Measurements from ENCODE around the gene TACC3. TPM values are rescaled to one million over a fixed set of nuclear protein-coding genes. Genes with fewer than 3 reads are reported as not detected.

TACC3 gene
- total RNA-seq, 6 experiments from 2014 or later = 44.2 to 95.3 (median 93.3) TPM

DNA sequence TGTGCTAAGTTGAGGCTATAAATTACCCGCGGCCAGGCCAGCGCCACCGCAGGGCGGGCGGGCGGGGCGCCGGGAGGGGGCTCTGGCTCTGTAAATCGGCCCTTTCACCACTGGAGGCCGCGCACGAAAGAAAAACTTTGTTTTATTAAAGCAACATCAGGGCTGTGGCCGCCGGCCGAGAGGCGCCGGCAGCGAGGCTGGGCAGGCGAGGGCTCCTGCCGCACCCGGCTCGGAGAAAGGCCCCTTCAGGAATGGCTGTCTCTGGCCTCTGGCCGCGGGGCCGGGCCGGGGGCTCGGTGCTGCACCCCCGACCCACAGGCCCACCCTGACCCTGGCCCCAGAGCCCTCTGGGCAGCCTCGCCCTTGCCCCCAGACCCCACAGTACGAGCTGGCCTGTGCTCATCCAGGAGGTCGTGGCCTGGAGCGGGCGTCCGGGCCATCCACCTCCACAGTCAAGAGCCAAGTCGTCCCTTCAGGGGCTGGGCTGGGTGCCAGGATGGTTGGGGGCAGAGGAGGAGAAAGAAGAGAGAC is 42.3 kb downstream of the TACC3 start:
- Mint-ChIP-seq H3K27ac (no peak overlapping the region), H3K27me3 (ENCODE audit: insufficient read depth) (peaks cover 3% of the 10 kb centered on the region; the same call in 1 of the 2 replicates), H3K4me1 (ENCODE audit: low read depth) (no peaks in the 10 kb centered on the region), H3K36me3 (ENCODE audit: low read depth) (no peaks in the 10 kb centered on the region), H3K4me3 (no peak overlapping the region), H3K9me3 (no peaks in the 10 kb centered on the region)
- peak; percentile 31 for DNase-seq
- TF ChIP-seq, protein P1, sequence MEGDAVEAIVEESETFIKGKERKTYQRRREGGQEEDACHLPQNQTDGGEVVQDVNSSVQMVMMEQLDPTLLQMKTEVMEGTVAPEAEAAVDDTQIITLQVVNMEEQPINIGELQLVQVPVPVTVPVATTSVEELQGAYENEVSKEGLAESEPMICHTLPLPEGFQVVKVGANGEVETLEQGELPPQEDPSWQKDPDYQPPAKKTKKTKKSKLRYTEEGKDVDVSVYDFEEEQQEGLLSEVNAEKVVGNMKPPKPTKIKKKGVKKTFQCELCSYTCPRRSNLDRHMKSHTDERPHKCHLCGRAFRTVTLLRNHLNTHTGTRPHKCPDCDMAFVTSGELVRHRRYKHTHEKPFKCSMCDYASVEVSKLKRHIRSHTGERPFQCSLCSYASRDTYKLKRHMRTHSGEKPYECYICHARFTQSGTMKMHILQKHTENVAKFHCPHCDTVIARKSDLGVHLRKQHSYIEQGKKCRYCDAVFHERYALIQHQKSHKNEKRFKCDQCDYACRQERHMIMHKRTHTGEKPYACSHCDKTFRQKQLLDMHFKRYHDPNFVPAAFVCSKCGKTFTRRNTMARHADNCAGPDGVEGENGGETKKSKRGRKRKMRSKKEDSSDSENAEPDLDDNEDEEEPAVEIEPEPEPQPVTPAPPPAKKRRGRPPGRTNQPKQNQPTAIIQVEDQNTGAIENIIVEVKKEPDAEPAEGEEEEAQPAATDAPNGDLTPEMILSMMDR (IDR thresholded peaks at IDR 0.05) = peak; percentile 66

DNA sequence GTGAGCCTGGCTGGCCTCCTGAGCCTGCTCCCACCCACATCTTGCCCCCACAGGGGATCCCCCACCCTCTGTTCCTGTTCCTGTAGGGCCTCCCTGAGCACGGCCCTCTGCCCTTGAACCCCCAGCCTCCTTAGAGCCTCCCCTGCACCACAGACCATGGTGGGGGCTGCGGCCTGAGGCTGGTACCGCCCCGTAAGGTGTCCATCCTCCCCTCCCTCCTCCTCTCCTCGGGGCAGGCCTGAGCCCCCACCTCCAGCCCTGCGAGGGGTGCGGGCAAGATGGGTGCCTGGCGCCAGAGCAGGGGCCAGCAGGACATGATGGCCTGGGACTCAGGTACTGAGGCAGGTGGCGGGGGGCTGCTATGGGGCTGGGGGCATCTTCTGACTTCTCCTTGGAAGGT is 43.3 kb downstream of the TACC3 start:
- no peaks in the 10 kb centered on the region for H3K9me3 Mint-ChIP-seq
- no peaks in the 10 kb centered on the region for H3K4me1 Mint-ChIP-seq (ENCODE audit: low read depth)

DNA sequence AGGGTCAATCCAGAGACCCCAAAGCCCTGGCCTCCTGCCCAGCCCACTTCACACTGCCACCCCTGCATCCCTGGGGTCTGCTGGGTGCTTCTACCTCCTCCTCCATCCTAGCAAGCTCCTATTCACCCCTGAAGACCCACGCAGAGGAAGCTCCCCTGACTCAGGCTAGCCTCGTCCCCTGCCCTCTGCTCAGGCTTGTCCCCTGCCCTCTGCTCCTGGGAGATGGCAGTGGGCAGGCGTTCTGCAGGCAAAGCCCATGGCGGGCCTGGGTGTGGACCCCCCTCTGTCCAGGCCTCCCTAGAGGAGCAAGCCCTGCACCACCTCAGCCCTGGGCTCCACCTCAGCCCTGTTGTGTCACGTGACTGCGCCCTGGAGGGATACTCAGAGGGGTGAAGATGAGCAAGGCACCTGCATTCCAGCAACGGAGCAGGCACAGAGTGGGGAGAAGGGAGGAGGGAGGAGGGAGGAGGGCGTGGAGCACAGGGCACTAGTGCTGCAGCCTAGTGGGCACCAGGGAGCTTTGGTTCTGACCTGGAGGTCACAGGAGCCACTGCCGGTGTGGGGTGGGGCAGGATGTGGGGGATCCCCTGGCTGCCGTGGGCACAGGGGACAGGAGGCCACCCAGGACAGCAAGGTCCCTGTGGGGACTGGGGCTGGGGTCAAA is 44.2 kb downstream of the TACC3 start:
- no peak overlapping the region for H3K4me3 Mint-ChIP-seq
- no peaks in the 10 kb centered on the region for H3K36me3 Mint-ChIP-seq (ENCODE audit: low read depth)
- no peaks in the 10 kb centered on the region for H3K9me3 Mint-ChIP-seq
- no peaks in the 10 kb centered on the region for H3K4me1 Mint-ChIP-seq (ENCODE audit: low read depth)
- DNase-seq = no peak
- no peak overlapping the region for H3K27ac Mint-ChIP-seq
- TF ChIP-seq, protein P1 (IDR thresholded peaks at IDR 0.05) = no peak
- peaks cover 3% of the 10 kb centered on the region; the same call in 1 of the 2 replicates for H3K27me3 Mint-ChIP-seq (ENCODE audit: insufficient read depth)

More for the DNA sequence above, 43.3 kb downstream of the TACC3 start:
- TF ChIP-seq, protein P1 (IDR thresholded peaks at IDR 0.05) = no peak
- Mint-ChIP-seq H3K4me3 (no peak overlapping the region), H3K27ac (no peak overlapping the region), H3K27me3 (ENCODE audit: insufficient read depth) (peaks cover 3% of the 10 kb centered on the region; the same call in 1 of the 2 replicates), H3K36me3 (ENCODE audit: low read depth) (no peaks in the 10 kb centered on the region)
- no peak for DNase-seq

DNA sequence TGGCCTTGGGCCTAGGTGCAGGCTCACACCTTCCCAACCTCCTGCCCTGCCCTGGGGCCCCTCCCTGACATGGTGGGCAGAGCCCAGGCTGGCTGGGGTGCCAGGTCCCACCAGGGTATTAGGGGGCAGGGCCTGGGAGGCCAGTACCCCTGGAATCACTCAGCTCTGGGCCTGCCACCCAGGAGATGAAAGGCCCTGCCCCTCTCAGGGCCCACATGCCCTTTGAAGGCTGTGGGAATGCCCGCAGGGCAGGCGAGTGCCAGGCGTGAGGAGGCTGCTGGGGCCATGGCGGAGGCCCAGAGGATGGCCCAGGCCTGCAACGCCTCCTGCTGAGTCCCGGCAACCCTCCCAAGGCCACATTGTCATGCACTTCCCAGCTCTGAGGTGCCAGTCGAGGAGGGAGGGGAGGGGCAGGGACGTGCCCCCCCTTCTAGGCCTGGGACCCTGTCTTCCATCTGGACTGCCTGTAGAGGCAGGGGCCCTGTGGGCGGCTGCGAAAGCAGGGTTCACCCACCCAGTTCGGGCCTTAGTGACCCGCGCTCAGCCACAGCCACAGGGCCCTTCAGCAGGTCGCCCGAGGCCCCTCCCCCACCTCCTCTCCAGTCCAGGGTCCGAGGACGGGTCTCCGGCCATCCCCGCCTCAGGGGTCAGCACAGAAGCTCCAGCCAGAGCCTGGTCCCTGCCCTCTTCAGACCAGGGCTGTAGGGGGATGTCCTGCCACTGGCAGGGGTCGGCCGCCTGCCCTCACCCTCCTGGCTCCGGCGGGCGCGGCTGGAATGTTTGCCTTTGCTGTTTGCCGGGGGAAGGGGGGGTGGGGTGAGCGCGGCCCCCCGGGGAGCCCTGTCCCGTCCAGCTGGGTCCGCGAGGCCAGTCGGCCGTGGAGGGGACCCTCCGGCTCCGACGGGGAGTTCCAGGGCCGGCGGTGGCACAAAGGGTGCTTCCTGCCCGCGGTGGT is 45.1 kb downstream of the TACC3 start:
- no peaks in the 10 kb centered on the region for H3K9me3 Mint-ChIP-seq
- H3K36me3 Mint-ChIP-seq (ENCODE audit: low read depth) = no peaks in the 10 kb centered on the region
- DNase-seq = no peak
- H3K27me3 Mint-ChIP-seq (ENCODE audit: insufficient read depth) = peaks cover 3% of the 10 kb centered on the region; the same call in 1 of the 2 replicates
- TF ChIP-seq, protein P1 (IDR thresholded peaks at IDR 0.05) = no peak
- no peak overlapping the region for H3K27ac Mint-ChIP-seq
- H3K4me1 Mint-ChIP-seq (ENCODE audit: low read depth) = no peaks in the 10 kb centered on the region
- H3K4me3 Mint-ChIP-seq = no peak overlapping the region

DNA sequence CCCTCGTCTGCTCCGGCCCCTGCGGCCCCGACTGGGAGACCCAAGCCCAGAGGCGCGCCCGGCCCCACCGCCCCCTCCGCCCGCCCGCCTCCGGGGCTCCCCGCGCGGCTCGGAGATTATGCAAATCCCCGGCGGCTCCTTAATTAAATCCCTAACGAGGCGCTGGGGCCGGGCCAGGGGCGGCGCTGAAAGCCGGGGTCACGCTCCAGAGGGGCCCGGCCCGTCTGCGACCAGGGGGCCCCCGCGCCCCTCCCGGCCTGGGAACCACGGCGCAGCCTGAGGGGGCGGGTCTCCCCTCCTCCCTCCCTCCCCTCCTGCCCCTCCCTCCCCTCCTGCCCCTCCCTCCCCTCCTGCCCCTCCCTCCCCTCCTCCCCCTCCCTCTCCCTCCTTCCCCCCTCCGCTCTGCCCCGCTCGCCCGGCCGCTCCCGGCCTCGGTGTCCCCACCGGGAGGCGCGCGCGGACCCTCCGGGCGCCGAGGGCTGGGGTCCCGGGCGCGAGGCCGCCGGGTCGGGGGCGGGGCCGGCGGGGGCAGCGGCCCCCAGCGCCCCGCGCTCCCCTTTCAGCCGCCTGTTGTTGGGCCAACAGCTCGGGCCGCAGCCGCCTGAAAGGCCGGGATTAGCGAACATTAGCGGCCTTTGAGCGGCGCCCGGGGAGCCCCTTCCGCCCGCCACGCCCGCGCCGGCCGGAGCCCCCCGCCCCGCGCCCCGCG is 45.9 kb downstream of the TACC3 start:
- Mint-ChIP-seq H3K27ac (no peak overlapping the region), H3K4me3 (no peak overlapping the region), H3K36me3 (ENCODE audit: low read depth) (no peaks in the 10 kb centered on the region), H3K9me3 (no peaks in the 10 kb centered on the region), H3K27me3 (ENCODE audit: insufficient read depth) (peaks cover 3% of the 10 kb centered on the region; the same call in 1 of the 2 replicates), H3K4me1 (ENCODE audit: low read depth) (no peaks in the 10 kb centered on the region)
- TF ChIP-seq, protein P1 (IDR thresholded peaks at IDR 0.05) = no peak
- DNase-seq = no peak
